ENCODE measurements around the gene MUC4. TPM values are rescaled to one million over a fixed set of nuclear protein-coding genes. Genes with fewer than 3 reads are reported as not detected.
A peak's percentile ranks its signal among the peaks of the same experiment; 100 is the strongest.
"Not testable (repeated sequence)": the region's sequence is repeated elsewhere in the genome, so short reads cannot be mapped to it uniquely, and the experiment has no call there.

MUC4 gene
- total RNA-seq, 1 donor from 2014 or later = 0.60 TPM

- no peak for DNase-seq (ENCODE audit: low spot score, unreplicated experiment)
- no peak overlapping the region for H3K4me3 Mint-ChIP-seq (ENCODE audit: low read depth)
- TF ChIP-seq CTCF (IDR thresholded peaks at IDR 0.05; ENCODE audit: unreplicated experiment) = no peak
- H3K4me1 Mint-ChIP-seq (ENCODE audit: low read depth) = no peaks in the 10 kb centered on the region
- H3K9me3 Mint-ChIP-seq (ENCODE audit: low read depth) = no peaks in the 10 kb centered on the region
- H3K36me3 Mint-ChIP-seq (ENCODE audit: insufficient read depth) = no peaks in the 10 kb centered on the region
- H3K27ac Mint-ChIP-seq = no peak overlapping the region
- peaks cover 24% of the 10 kb centered on the region for H3K27me3 Mint-ChIP-seq
Measured at GRCh38 chr3:195739561-195740111, 72.1 kb downstream of the MUC4 start.

- no peak for TF ChIP-seq CTCF (IDR thresholded peaks at IDR 0.05; ENCODE audit: unreplicated experiment)
- Mint-ChIP-seq H3K4me3 (ENCODE audit: low read depth) (no peak overlapping the region), H3K27ac (no peak overlapping the region), H3K36me3 (ENCODE audit: insufficient read depth) (no peaks in the 10 kb centered on the region), H3K27me3 (peaks cover 17% of the 10 kb centered on the region), H3K9me3 (ENCODE audit: low read depth) (no peaks in the 10 kb centered on the region), H3K4me1 (ENCODE audit: low read depth) (peaks cover under 1% of the 10 kb centered on the region)
- no peak for DNase-seq (ENCODE audit: low spot score, unreplicated experiment)
Measured at GRCh38 chr3:195738274-195739044, 73.3 kb downstream of the MUC4 start.

- H3K4me1 Mint-ChIP-seq (ENCODE audit: low read depth); H3K36me3 Mint-ChIP-seq (ENCODE audit: insufficient read depth); H3K9me3 Mint-ChIP-seq (ENCODE audit: low read depth); H3K4me3 Mint-ChIP-seq (ENCODE audit: low read depth); DNase-seq (ENCODE audit: low spot score, unreplicated experiment): not testable (repeated sequence)
- peak overlapping the region; percentile 15 for H3K27ac Mint-ChIP-seq
- peaks cover 17% of the 10 kb centered on the region for H3K27me3 Mint-ChIP-seq
Measured at GRCh38 chr3:195737782-195738181, 73.9 kb downstream of the MUC4 start.

GRCh38 chr3:195736866-195737490, 74.8 kb downstream of the MUC4 start:
- no peak for DNase-seq (ENCODE audit: low spot score, unreplicated experiment)
- H3K27ac Mint-ChIP-seq = no peak overlapping the region
- no peaks in the 10 kb centered on the region for H3K9me3 Mint-ChIP-seq (ENCODE audit: low read depth)
- H3K4me1 Mint-ChIP-seq (ENCODE audit: low read depth) = peaks cover 2% of the 10 kb centered on the region
- peaks cover 17% of the 10 kb centered on the region for H3K27me3 Mint-ChIP-seq
- H3K36me3 Mint-ChIP-seq (ENCODE audit: insufficient read depth) = no peaks in the 10 kb centered on the region
- H3K4me3 Mint-ChIP-seq (ENCODE audit: low read depth) = no peak overlapping the region
- TF ChIP-seq CTCF (IDR thresholded peaks at IDR 0.05; ENCODE audit: unreplicated experiment) = no peak

- no peak overlapping the region for H3K27ac Mint-ChIP-seq
Measured at GRCh38 chr3:195735036-195735695, 76.6 kb downstream of the MUC4 start.

More at GRCh38 chr3:195735036-195735695, 76.6 kb downstream of the MUC4 start:
- TF ChIP-seq CTCF (IDR thresholded peaks at IDR 0.05; ENCODE audit: unreplicated experiment) = no peak
- no peak for DNase-seq (ENCODE audit: low spot score, unreplicated experiment)
- Mint-ChIP-seq H3K4me1 (ENCODE audit: low read depth) (peaks cover 2% of the 10 kb centered on the region), H3K36me3 (ENCODE audit: insufficient read depth) (no peaks in the 10 kb centered on the region), H3K4me3 (ENCODE audit: low read depth) (no peak overlapping the region), H3K27me3 (peaks cover 12% of the 10 kb centered on the region), H3K9me3 (ENCODE audit: low read depth) (no peaks in the 10 kb centered on the region)
